Erythroblast (primary cell): Measurements from ENCODE around the gene RPRML.

ENCODE experiments used
- GATA1 ChIP-seq: IDR thresholded peaks from 2 replicates; pipeline ENCODE4 v1.6.1; 2011; ENCODE audit warnings: low read depth, mild to moderate bottlenecking, control low read depth, low read length, moderate library complexity
- POLR2A ChIP-seq: IDR thresholded peaks from 2 replicates; pipeline ENCODE4 v1.6.1; 2011; ENCODE audit warnings: mild to moderate bottlenecking, low read length

DNA sequence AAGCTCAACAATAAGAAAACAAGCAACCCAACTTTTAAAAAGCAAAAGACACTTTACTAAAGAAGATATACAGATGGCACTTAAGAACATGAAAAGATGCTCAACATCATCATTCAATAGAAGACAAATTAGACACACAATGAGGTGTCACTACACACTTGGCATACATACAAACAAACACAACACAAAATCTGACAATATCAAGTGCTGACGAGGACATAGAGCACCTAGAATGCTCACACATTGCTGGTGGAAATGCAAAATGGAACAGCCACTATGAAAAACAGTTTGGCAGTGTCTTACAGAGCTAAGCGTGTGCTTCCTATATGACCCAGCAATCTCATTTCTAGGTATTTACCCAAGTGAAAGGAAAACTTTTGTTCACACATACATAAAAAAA lies 18.9 kb downstream of the RPRML start:
- TF ChIP-seq POLR2A (no peak), GATA1 (no peak)
